T-helper 2 cell treated with Interferon-gamma antibody and Interleukin-4, amounts not matched to agents 5 μg/mL and 100 μg/mL, for 36 hours (primary cell): Measurements from ENCODE around the gene CYP1B1.

ENCODE experiments used
- DNase-seq: peaks from one replicate; pipeline ENCODE4 v3.0.0; 2021; ENCODE audit warnings: low spot score
- H3K27ac Mint-ChIP-seq: one replicate; pipeline ENCODE4 v1.8.0; 2021; ENCODE audit warnings: mild to moderate bottlenecking, mixed read lengths
- H3K27me3 Mint-ChIP-seq: one replicate; pipeline ENCODE4 v1.8.0; 2021; ENCODE audit warnings: low read depth, mixed read lengths
- H3K36me3 Mint-ChIP-seq: one replicate; pipeline ENCODE4 v1.8.0; 2021; ENCODE audit warnings: low read depth, mixed read lengths
- H3K4me1 Mint-ChIP-seq: one replicate; pipeline ENCODE4 v1.8.0; 2021; ENCODE audit warnings: low read depth, mixed read lengths
- H3K4me3 Mint-ChIP-seq: one replicate; pipeline ENCODE4 v1.8.0; 2022; ENCODE audit warnings: mild to moderate bottlenecking, moderate library complexity, mixed read lengths
- H3K9me3 Mint-ChIP-seq: one replicate; pipeline ENCODE4 v1.8.0; 2021; ENCODE audit warnings: mixed read lengths

The CYP1B1 gene

DNA sequence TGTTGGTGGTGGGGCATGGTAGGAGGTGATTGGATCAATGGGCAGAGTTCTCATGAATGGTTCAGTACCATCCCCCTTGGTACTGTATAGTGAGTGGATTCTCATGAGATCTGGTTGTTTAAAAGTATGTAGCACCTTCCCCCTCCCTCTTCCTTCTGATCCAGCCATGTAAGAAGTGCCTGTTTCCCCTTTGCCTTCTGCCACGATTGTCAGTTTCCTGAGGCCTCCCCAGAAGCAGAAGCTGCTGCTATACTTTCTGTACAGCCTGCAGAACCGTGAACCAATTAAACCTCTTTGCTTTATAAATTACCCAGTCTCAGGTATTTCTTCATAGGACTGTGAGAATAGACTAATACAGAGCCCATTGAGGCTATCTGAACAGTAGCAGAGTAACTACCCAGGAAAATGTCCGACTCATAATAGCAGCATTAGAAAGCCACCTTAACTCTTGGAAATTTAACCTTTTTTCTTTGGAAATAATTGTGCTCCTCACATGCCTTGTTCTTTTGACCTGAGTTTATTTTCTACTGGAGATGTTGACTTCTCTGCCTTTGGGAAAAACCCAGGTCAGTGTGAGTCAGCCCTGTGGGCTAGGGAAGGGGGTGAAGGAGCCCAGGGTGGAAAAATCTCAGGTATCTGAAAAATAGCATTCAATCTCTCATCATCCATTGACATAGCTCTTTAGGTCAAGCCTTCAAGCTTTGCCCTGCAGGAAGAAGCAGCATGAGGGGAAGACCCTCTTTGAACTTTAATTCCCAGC is 18.1 kb downstream of the CYP1B1 start:
- no peaks in the 10 kb centered on the region for H3K9me3 Mint-ChIP-seq
- DNase-seq: no peak

DNA sequence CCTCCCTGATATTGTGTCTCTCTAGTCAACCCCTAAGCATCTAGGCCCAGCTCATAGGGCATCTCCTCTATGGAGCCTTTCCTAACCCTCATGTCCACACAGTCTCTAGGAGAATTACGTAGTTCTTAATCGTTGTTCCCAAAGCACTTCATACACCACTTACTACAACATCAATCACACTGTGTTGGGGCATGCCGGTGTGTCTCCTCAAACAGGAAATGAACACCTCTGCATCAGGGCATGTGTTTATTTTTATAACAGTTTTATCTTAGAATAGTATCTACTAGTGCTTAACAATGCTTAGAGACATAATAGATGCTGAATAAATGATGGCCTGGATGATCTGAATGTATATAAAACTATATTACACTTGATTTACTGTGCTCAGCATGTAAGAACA is 19.7 kb downstream of the CYP1B1 start:
- Mint-ChIP-seq H3K27me3 (peaks cover 14% of the 10 kb centered on the region), H3K9me3 (no peaks in the 10 kb centered on the region), H3K27ac (no peak overlapping the region), H3K4me1 (peaks cover 5% of the 10 kb centered on the region), H3K4me3 (no peak overlapping the region), H3K36me3 (no peaks in the 10 kb centered on the region)
- no peak for DNase-seq

More for the DNA sequence above, 18.1 kb downstream of the CYP1B1 start:
- no peak overlapping the region for H3K4me3 Mint-ChIP-seq
- peaks cover 9% of the 10 kb centered on the region for H3K27me3 Mint-ChIP-seq
- H3K36me3 Mint-ChIP-seq: no peaks in the 10 kb centered on the region
- H3K27ac Mint-ChIP-seq: no peak overlapping the region
- peaks cover 5% of the 10 kb centered on the region for H3K4me1 Mint-ChIP-seq

DNA sequence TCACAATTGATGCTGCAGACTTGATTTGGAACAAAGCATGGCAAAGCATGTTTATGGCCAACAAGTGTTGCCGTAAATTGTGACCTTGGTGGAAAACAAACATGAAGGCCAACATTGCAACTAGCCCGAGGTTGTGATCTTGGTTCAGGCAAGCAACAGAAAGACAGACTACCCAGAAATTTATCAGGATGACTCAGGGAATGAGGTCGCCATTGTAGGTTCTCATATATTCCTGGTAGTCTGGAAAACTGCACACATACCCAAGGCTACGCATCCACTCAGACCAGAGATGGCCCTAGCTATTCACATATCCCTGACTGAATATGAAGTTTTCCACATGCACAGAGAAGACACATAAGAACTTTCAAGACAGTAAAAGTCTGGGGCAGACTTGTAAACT is 30.1 kb downstream of the CYP1B1 start:
- peaks cover 15% of the 10 kb centered on the region for H3K9me3 Mint-ChIP-seq
- H3K4me3 Mint-ChIP-seq: no peak overlapping the region
- DNase-seq: no peak
- H3K4me1 Mint-ChIP-seq: peaks cover 5% of the 10 kb centered on the region
- H3K27ac Mint-ChIP-seq: no peak overlapping the region
- peaks cover 1% of the 10 kb centered on the region for H3K36me3 Mint-ChIP-seq
- H3K27me3 Mint-ChIP-seq: peaks cover 16% of the 10 kb centered on the region

DNA sequence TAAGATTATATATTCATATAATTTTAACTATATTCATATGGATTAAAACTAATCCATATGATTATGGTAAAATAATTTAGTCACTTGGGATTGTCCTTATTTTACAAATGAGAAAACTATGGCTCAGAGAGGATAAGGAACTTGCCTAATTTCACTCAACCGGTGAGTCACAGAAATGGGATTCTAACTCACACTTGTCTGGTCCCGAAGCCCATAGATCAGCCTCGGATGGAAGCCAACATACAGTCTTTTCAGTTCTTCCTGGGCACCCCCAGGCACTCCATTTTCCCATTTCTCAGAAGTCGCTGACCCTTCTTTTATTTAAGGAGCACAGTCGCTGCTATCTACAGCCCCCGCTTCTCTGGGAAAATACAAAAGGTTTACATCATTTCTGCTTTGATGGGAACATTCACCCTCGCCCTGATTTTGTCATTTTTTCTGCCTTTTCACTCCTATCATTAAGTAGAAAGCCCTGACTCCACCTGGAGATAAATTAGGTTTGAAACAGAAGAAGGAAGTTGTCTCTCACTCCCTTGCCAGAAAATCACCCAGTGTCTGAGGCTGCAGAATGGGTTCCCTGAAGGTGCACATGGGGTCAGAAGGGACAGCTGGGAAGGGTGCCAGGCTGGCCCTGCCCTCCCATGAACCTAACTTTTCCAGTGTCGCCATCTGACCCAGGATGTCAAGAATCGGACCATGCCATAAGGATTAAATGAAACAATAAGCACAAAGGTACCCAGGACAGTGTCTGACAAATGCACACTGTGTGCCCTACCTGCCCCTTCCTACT is 36.6 kb downstream of the CYP1B1 start:
- no peak for DNase-seq
- Mint-ChIP-seq H3K27me3 (peaks cover 36% of the 10 kb centered on the region), H3K27ac (no peak overlapping the region), H3K4me3 (no peak overlapping the region), H3K4me1 (peaks cover 10% of the 10 kb centered on the region), H3K36me3 (peaks cover 3% of the 10 kb centered on the region), H3K9me3 (peaks cover 15% of the 10 kb centered on the region)

DNA sequence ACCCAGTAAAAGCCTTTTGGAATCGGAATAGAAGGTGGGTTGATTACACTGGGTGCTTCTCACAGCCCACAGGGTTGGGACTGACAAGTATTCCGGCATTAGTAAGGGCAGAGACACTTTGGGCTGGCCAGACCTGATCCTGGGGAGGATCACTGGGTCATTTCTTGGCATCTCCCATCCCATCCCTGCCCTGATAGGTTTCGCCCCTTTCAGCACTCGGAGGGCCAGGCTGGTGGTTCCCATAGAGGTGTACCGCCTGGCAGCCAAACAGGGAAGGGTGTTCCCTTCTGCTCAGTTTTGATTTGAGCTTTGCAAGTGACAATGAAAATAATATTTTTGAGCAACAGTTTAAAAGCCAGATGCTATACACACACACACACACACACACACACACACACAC is 37.3 kb downstream of the CYP1B1 start:
- Mint-ChIP-seq H3K36me3 (peaks cover 3% of the 10 kb centered on the region), H3K27me3 (peaks cover 35% of the 10 kb centered on the region), H3K27ac (no peak overlapping the region)

DNA sequence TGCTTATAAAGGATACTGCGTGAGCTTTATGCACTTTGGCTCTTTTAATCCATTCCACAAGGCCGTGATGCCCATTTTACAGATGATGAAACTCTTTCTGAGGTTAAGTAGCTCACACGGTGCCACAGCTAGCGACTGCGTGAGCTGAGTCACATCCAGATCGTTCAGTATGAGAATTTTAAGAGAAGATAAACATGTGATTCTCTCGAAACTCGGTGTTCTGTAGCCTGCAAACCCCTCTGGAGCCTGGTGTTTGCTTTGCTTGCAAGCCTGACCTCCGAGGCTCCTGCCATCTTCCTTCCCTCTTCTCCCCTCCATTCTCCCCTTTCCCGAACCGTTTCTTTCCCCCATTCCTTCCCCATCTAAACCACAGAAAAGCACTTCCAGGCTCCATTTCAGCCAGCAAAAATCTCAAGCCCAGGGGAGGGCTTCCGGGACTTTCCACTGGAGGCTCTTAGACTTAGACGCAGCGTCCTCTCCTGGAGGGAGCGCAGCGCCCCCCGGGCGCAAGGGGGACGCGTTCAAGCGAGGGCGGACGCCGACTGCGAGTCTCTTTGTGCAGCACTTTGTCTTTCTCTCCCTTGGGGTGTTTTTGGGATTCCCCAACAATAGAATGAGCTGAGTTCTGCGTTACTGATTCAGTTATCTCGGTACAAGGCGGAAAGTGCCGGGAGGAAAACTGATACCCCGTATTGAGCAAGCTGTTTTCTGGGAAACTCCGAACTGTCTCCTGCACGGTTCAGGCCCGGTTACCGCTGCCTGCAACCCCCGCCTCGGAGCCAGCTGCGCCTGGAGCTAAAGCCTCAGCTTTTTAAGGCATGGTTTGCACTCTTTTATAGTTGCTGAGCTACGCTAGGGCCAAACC is 38.0 kb downstream of the CYP1B1 start:
- Mint-ChIP-seq H3K4me1 (peaks cover 10% of the 10 kb centered on the region), H3K4me3 (peak overlapping the region; percentile 83), H3K27ac (peak overlapping the region; percentile 67), H3K27me3 (peaks cover 32% of the 10 kb centered on the region), H3K36me3 (peaks cover 2% of the 10 kb centered on the region), H3K9me3 (peaks cover 10% of the 10 kb centered on the region)
- DNase-seq: peak; percentile 58

More for the DNA sequence above, 37.3 kb downstream of the CYP1B1 start:
- Mint-ChIP-seq H3K4me1 (peaks cover 10% of the 10 kb centered on the region), H3K4me3 (peak overlapping the region; percentile 83), H3K9me3 (peaks cover 15% of the 10 kb centered on the region)
- no peak for DNase-seq

DNA sequence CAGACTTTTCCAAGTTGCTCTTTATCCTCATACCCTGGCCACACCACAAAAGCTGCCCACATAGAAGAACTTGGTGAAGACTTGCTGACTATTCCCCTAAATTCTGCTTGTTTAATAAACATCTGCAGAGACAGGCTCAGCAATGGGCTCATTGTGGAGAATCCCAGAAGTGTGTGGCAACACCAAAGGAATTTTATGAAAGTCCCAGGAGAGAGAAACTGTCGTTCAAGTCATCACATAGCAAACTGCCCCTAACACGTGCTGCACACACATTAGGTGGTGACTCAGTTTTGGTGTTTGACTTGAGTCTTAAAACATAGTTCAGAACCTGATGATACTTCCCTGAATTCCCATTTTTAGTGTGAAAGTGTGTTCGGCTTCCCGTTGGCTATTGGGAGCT is 38.6 kb downstream of the CYP1B1 start:
- peak overlapping the region; percentile 83 for H3K4me3 Mint-ChIP-seq
- H3K27me3 Mint-ChIP-seq: peaks cover 32% of the 10 kb centered on the region
- no peak for DNase-seq
- no peak overlapping the region for H3K27ac Mint-ChIP-seq
- H3K9me3 Mint-ChIP-seq: peaks cover 4% of the 10 kb centered on the region
- H3K4me1 Mint-ChIP-seq: peaks cover 10% of the 10 kb centered on the region
- peaks cover 2% of the 10 kb centered on the region for H3K36me3 Mint-ChIP-seq

DNA sequence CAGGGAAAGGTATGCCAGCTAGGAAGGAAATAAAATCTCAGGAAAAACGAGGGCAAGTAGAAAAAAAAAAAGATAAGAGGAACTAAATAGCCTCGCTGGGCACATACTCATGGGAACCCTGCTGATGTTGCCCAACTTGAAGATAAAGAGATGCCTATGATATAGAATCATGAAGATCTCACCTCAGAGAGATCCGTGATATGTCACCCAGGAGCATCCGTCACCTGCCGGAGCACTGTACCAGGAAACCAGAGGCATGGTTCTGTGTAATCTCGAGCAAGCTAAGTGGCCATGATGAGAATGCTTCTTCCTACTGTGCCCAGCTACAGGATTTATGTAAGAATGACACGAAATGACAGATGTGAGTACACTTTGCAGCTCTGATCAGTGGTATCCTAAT is 40.0 kb downstream of the CYP1B1 start:
- Mint-ChIP-seq H3K4me1 (peaks cover 10% of the 10 kb centered on the region), H3K9me3 (no peaks in the 10 kb centered on the region), H3K27ac (no peak overlapping the region), H3K27me3 (peaks cover 32% of the 10 kb centered on the region), H3K4me3 (no peak overlapping the region), H3K36me3 (peaks cover 2% of the 10 kb centered on the region)
- DNase-seq: no peak

DNA sequence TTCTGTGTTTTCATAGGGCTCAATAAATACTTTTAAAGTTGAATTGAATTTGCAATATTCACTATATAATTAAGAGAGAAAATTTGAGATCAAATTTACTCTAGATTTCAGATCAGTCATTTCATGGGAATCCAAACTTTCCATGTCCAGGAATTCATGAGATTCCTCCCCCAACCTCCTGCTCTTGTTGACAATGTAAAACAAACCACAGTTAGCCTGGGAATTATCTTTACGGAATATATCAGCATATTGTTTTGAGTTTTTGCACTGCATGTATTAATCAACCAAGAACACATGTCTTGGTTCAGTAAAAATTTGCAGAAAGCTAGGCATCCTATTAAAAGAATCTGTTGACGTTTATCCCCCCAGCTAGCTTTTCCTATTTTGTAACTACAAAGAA is 42.3 kb downstream of the CYP1B1 start:
- no peak for DNase-seq
- Mint-ChIP-seq H3K27ac (no peak overlapping the region), H3K4me1 (peaks cover 13% of the 10 kb centered on the region), H3K27me3 (peaks cover 27% of the 10 kb centered on the region), H3K9me3 (no peaks in the 10 kb centered on the region), H3K36me3 (no peaks in the 10 kb centered on the region), H3K4me3 (no peak overlapping the region)

DNA sequence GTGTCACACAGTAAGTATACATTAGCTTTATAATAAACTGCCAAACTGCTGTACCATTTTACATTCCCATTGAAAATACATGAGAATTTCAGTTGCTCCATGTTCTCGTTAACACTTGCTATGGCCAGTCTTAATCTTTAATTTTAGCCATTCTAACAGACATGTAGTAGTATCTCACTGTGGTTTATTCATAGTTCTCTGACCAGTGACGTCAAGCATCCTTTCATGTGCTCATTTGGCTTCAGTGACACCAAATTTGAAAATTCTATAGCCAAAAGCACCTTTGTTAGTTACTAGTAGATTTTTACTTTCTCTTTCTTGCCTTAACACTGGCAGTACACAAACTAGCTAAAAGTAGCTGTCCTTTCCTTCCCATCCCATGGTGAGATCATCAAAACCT is 43.0 kb downstream of the CYP1B1 start:
- H3K4me3 Mint-ChIP-seq: no peak overlapping the region
- H3K9me3 Mint-ChIP-seq: no peaks in the 10 kb centered on the region
- peaks cover 8% of the 10 kb centered on the region for H3K4me1 Mint-ChIP-seq
- no peak overlapping the region for H3K27ac Mint-ChIP-seq
- DNase-seq: no peak
- no peaks in the 10 kb centered on the region for H3K36me3 Mint-ChIP-seq
- peaks cover 25% of the 10 kb centered on the region for H3K27me3 Mint-ChIP-seq

DNA sequence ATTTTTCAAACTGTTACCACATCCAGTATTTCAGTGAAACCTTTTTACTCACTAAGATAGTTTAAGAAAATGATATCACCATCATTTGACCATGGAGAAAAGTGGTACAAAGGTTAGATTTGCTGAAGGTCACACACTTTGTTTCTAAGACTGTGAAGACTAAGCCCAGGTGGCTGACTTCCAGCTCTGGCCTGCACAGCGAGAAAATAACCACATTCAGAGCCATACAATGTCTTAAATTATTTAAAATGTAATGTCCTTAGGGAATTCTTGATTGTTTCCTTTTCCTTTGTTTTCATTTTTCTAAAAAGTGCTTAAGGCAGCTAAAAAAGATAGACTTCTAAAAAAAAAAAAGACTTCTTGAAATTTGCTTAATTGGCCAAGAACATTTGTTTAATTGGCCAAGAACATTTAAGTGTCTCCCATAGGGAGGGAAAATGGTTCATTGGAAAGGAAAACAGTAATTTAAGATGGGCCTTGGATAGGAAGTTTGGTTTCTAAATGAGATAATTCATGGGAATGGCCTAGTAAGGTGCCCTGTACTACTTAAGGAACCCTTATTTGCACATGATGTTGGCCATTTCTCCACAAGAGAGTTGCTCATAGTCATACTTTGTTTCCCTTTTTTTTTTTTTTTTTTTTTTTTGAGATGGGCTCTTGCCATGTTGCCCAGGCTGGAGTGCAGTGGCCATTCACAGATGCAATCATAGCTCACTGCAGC is 45.2 kb downstream of the CYP1B1 start:
- Mint-ChIP-seq H3K36me3 (no peaks in the 10 kb centered on the region), H3K27ac (no peak overlapping the region), H3K4me1 (peaks cover 5% of the 10 kb centered on the region), H3K4me3 (no peak overlapping the region), H3K27me3 (peaks cover 16% of the 10 kb centered on the region), H3K9me3 (no peaks in the 10 kb centered on the region)
- no peak for DNase-seq

DNA sequence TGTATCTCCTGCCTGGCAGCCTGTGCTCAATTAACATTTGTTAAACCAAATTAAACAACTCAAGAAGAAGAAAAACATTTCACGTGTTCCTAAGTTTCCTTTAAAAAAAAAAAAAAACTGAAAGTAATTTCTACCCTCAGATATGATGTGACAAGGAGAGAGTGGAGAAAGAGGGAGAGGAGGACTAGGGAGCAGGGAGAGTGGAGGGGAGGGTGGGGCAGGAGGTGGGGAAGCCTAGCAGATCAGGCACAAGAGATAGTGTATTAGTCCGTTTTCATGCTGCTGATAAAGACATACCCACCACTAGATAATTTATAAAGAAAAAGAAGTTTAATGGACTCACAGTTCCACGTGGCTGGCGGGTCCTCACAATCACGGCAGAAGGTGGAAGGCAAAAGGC is 46.4 kb downstream of the CYP1B1 start:
- no peak overlapping the region for H3K4me3 Mint-ChIP-seq
- no peaks in the 10 kb centered on the region for H3K9me3 Mint-ChIP-seq
- H3K4me1 Mint-ChIP-seq: peaks cover 5% of the 10 kb centered on the region
- peaks cover 18% of the 10 kb centered on the region for H3K27me3 Mint-ChIP-seq
- no peak for DNase-seq
- H3K27ac Mint-ChIP-seq: no peak overlapping the region
- no peaks in the 10 kb centered on the region for H3K36me3 Mint-ChIP-seq

DNA sequence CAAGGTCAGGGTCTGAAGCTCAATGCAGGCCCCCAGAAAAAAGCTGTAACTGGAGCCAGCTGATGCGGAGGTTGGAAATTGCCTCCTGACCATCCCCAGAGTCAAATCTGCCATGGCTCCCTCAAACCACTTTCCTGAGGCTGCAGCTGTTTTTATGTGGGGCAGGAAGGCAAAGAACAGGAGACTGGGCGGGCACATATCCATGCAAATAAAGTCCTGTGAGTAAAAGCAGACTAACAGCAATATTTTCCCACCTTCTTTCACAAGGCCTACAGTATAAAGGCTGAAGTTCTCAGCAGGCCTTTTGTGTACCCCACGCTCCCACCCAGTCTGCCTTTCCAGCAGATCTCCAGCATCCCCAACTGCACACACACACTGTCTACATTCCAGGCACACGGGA is 47.1 kb downstream of the CYP1B1 start:
- Mint-ChIP-seq H3K9me3 (no peaks in the 10 kb centered on the region), H3K36me3 (no peaks in the 10 kb centered on the region), H3K27ac (no peak overlapping the region), H3K4me1 (peaks cover 5% of the 10 kb centered on the region), H3K27me3 (peaks cover 23% of the 10 kb centered on the region), H3K4me3 (no peak overlapping the region)
- DNase-seq: no peak
